Fibroblast of peridontal ligament (primary cell): ENCODE measurements around the gene LPO.

Experiments used
- DNase-seq: peaks from one replicate; pipeline ENCODE4 v3.0.0-alpha.2; 2010; ENCODE audit errors: extremely low read depth

Gene LPO

DNA sequence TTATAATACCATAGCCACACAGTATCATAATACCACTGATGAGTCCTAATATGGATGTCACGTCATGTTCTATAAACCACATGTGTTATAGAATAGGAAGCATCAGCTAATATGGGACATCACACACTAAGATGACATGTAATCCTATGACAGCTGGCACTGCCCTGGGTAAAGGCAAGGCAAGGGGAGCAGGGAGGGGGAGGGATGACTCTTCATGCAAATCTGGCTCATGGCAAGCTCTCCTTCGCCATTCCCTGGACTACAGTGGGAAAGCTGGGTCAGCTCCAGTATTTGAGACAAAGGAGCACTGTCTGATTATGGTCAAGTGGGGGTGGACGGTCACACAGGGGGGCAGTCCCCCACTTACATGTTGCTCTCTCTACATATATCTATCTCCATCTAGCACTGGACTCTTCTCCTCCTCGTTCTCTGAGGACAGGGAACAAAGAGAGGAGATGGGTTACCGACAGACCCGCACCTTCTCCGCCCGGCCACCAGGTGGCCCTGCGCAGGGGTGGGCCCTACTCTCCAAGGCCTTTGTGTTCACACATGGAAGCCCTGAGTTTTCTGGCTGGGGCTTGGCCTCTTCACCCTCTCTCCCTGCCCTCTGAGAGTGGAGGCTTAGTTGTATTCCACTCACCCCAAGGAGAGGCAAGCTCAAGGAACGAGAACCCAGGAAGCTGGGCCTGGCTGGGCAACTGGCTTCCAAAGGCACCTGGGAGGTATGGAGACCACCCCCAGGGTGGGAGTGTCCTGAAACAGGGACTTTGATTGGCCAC lies 65.8 kb downstream of the LPO start:
- peak; percentile 7 for DNase-seq

GRCh38 chr17:58304750-58305486 lies 66.5 kb downstream of the LPO start:
- DNase-seq: no peak

GRCh38 chr17:58305626-58306025 lies 67.2 kb downstream of the LPO start:
- no peak for DNase-seq

DNA sequence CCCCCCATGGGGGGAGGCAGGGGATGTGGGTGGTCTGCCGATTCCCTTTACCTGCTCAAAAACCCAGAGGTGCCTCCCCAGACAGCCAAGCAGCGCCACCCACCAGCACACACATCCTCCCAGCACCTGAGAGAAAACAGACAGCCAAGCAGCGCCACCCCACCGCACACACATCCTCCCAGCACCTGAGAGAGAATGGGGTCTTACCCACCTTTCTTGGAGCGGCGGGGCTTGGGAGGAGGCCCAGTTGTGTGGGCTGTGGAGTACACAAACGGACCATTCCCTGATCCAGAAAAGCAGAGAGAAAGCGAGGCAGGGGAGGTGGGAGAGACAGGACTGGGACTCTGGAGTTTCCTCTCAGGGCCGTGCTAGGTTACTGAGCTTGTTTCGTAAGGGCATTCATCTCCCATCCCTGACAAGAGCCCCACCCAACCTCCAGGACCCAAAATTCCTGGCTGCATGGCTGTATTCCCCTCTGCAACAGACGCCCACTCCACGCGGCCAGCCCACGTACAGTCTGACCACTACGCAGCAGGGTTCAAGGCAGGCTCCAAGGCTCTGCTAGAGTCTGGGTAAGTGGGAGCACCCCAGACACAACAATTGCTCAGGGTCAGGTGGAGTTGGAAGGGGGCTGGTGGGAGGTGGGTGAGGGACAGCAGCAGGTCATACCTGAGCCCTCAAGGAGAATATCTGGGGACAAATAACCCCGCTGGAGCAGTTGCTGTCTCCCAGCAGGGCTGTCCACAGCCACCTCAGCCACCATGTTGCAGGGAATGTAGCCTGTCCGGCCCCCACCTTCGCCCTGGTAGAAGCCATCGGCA lies 68.0 kb downstream of the LPO start:
- DNase-seq: no peak

DNA sequence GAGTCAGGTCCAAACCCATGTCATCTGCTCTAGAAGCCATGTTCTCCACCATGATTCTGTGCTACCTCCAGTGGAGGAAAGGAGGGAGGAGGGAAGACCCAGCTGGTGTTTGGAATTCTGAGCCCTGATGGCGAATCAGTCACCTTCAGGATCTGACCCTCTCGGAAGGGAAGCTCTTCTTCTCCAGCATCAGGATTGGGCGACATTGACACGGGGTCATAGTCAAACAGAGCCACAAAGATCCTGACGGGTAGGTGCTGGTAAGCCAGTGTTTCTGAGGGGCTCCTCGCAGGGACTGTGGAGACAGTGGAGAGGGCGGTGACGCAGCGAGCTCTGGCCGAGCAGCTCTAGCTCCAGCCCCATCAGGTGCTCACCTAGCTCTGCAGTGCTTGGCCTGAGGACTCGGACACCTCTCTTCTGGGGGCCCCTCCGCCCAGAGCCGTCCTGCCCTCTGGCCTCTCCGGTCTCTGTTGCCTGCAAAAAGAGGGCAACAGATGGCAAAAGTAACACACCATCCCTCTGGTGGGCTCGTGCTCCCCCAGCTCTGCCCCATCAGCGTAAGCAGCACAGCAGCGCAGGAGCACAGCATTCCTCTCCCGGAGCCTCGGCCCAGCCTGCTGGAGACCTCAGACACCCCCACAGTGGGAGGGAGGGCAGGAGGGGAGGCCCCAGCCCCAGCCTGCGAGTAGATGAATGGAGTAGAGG lies 69.2 kb downstream of the LPO start:
- DNase-seq: no peak

DNA sequence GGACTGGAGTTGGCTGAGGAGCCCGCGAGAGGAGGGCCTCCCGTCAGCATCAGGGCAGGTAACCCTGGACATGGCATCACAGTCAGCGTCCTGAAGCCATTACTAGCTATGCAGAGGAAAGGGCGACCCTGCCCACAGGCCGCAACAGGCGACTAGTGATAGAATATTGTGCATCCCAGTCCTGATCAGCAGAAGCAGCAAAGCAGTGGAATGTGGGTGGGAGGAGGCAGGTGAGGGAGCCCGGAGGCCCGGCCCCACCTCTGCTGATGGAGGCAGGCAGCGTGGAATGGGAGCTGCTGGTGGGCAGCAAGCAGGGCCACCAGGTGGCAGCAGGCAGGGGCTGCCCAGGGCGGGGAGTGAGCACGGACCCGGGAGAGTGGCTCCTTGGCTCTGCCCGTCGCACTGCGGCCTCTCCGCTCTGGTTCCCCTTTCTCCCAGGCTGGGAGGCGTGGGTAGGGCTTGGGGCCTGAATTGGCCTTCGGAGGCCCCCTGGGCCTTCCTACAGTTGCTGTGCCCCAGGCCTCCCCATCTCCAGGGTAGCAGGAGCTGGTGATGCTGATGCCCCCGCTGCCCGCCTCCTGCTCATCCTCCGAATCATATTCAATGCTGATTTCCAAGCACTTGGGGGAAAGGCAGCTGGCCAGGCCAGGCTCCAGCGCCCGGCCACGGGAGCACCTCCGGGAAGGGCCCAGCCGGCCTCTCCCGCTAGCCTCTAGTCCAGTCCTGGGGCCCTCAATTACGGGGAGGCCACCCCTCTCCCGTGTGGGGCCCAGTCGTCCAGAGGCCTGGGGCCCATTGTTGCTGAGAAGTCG lies 70.0 kb downstream of the LPO start:
- no peak for DNase-seq

DNA sequence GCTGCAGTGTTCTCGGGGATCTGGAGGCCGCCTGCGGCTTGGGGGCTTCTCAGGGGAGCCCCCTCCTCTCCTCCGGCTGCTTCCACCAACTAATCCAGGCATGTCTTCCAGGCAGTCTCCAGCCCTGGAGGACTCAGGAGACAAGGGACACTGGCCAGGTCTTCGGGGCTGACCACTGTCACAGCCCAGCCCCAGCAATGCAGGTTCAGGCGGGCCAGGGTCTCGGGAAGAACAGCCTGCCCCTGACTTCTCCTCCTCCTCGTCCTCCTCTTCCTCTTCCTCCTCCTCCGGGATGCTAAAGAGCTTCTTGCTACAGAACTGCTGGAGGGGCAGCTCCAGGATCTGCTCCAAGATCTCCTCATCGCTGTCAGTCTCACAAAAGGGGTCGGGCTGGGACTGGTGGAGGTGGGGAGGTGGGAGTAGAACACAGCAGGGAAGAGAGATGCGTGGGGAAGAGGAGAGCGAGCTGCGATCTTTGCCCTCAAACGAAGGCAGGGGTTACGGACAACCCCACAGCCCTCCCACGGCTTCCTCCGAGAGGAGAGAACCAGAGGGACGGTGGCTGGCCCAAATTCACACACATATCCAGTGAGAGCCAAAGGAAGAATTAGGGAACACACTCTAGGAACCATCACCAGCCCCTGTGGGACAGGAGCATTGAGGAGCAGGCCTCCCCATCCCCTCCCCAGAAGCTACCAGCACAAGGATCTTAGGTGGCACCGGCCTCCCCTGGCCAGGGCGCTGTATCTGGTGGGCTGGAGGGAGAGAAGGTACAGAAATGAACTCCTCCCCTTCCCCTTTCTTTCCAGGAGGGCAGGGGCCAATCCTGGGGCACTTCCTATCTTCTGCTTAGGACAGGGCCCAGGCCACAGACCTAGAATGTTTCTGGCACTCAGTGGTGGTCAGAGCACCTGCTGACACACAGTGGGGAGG lies 70.9 kb downstream of the LPO start:
- no peak for DNase-seq

DNA sequence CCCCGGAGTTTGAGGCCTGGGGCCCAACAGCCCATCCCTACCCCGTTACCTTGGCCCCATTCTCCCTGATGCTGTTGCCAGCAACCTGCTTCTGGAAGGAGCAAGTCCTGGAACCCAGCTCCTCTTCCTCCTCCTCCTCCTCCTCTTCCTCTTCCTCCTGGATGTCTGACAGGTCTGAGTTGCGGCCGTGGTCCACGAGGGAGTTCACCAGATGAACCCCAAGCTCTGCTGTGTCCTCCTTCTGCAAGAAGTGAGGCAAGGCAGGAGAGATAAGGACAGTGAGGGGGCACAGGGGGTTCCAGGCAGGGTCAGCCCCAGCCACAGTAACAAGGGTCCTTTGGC lies 71.5 kb downstream of the LPO start:
- DNase-seq: no peak

- no peak for DNase-seq
Measured at GRCh38 chr17:58310511-58311428, 72.4 kb downstream of the LPO start.

GRCh38 chr17:58311429-58311894 lies 73.1 kb downstream of the LPO start:
- DNase-seq: no peak

GRCh38 chr17:58312021-58312630 lies 73.7 kb downstream of the LPO start:
- no peak for DNase-seq

DNA sequence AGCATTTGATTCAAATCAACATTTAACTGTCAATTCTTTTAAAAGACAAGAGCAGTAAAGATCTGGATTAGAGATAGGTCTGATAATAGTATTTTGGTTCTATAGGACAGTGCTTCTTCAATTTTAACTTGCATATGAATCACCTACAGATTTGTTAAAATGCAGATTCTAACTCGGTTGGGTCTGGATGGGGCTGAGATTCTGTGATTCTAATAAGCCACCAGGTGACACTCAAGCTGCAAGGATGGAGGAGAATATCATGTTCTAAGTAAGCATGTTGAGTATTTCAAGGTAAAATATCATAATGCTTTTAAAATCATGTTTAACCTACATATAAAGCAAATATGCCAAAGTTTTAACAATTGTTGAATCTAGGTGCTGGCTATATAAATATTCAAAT lies 74.4 kb downstream of the LPO start:
- DNase-seq: no peak

DNA sequence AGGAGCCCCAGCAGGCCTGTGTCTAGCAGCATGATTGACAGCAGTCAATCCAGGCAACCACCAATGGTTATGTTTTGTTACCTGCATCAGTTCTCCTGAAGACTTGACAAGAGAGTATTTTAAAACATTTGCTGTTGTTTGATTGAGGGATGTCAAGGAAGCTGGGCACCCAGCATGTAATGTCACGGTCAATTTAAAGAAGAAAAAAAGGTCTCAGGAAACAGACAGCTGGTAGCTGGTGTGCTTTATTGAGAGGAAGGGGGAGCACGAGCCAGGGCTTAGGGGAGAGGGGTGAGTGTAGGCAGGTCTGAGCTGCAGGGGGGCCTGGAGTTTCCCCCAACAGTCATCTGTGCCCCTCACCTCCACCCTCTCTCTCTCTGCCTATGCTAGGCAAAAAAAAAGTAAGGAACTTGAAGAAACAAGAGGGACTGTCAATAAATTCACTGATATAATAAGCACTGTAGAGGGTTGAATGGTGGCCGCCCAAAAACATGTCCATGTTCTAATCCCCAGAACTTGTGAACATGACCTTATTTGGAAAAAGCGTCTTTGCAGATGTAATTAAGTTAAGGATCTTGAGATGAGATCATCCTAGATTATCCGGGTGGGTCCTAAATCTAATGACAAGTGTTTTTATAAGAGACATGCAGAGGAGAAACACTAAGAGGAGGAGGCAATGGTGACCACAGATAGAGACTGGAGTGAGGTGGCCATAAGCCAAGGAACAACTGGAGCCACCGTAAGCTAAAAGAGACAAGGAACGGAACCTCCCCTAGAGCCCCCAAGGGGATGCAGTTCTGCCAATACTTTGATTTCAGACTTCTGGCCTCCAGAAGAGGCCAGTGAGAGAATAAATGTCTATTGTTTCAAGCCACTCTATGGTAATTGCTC lies 75.7 kb downstream of the LPO start:
- DNase-seq: no peak

DNA sequence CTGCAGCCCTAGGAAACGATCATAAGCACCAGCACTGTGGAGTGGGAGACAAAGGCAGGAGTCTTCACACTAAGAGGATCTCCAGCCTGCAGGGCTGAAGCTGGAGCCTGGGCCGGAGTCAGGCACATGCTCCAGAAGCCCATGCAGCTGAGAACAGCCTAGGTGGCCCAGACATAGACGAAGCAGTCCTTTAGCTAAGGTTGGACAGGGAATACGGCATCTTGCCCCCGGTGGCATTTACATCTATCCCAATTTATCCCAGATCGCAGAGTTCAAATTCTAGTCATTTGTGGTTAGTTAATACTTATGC lies 76.3 kb downstream of the LPO start:
- no peak for DNase-seq

GRCh38 chr17:58315281-58315711 lies 76.9 kb downstream of the LPO start:
- DNase-seq: no peak

DNA sequence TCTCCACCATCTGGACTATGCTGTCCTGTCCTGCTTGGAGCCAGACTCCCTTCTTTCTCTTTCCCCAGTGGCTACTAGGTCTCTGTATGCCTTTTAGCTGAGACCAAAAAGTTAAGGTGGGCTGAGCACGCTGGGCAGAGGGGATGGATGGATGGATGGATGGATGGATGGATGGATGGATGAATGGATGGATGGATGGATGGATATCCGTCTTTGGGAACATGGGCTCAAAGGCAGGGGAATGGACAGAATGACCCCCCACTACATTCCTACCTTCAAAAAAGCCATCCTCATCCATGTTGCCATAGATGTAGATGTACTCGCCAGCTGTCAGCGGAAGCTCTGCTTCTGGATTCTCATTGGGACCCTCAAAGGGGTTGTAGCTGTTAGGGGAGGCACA lies 77.4 kb downstream of the LPO start:
- DNase-seq: no peak

DNA sequence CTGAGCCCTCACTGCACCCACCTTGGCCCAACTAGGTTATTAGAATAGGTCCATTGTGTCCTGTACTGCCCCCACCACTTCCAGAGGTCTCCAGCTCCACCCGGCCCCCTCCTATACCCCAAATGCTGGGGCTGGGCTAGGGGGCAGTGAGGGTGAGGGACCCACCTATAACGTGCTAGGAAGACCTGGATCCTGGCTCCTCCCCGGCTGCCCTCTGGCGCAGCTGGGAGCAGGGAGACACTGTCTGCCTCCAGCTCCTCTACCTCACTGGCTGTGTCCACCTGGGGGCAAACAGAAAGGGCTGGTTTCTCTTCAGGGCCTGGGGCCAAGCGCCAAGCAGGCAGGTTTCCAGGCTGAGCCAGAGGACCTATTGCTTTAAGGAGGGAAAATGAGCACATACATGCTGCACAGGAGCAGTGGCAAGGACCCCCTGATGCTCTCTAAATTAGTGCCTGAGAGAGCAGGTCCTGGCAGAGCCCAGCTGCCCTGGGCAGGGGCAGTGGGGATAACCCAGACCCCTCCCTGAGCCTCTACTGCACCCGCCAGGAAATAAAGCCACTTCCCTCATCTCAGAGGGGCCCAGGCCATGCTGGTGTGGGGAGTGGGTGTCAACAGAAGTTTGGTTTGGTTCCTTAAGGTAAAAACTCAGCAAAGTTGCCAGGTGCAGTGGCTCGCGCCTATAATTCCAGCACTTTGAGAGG lies 78.0 kb downstream of the LPO start:
- DNase-seq: no peak
